ENCODE results near the gene CADM4.
"Not testable (repeated sequence)": the region's sequence is repeated elsewhere in the genome, so short reads cannot be mapped to it uniquely, and the experiment has no call there.

The CADM4 gene

DNA sequence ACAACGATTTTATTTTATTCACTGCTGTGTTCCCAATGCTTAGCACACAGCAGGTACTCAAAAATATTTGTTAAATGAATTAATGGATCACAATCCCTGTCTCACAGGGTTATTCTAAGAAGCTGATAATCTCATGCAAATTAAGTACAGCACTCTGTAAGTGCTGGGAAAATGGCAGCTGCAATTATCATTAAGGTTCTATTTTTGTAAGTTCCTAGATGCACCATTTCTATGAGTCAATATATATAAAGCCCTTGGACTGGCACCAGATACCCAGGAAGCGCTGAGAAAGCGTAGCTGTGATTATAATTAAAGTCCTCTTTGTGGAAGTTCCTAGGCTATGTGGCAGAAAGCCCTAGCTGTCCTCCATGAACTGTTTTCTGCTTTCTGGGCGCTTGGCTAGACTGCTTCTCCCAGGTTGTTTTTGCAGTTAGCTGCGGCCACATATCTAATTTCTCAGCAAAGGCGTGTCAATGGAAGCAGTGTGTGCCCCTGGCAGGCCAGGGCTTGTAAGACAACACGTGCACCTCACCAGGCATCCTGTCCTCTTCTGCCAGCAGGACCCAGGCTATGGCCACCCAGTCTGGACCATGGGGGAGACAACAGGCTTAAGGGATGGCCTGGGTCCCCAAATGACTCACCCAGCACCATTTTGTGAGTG is 33.0 kb downstream of the CADM4 start:
- no peak for DNase-seq (ENCODE audit: low read depth)

DNA sequence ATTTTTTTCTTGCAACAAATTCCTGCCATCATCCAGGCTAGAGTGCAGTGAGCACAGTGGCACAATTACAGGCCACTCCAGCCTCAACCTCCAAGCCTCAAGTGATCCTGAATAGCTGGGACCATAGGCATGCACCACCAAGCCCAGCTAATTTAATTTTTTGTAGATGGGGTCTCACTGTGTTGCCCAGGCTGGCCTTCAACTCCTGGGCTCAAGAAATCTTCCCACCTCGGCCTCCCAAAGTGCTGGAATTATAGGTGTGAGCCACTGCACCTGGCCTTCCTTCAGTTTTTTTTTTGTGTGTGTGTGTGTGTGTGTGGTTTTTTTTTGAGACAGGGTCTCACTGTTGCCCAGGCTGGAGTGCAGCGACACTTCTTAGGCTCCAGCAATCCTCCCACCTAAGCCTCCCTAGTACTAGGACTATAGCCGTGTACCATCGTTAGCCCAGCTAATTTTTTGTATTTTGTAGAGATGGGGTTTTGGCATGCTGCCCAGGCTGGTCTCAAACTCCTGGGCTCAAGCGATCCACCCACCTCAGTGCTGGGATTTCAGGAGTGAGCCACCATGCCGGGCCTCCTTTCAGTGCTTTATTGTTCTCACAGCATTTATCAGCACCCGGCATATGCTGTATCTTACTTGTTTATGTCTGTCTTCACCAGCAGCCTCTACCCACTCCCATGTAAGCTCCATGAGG is 33.6 kb downstream of the CADM4 start:
- no peak for DNase-seq (ENCODE audit: low read depth)

DNA sequence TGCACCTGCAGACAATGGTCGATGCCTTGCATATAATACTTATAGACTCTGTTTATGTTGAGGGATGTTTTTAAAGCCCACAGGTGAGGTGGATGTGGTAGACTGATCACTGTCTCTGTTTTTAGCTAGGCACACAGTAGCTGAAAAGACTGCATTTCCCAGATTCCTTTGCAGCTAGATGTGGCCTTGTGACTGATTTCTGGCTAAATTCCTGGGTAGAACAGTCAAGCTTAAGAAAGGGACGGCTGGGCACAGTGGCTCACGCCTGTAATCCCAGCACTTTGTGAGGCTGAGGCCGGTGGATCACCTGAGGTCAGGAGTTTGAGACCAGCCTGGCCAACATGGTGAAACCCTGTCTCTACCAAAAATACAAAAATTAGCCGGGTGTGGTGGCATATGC is 39.3 kb downstream of the CADM4 start:
- not testable (repeated sequence) for DNase-seq (ENCODE audit: low read depth)

DNA sequence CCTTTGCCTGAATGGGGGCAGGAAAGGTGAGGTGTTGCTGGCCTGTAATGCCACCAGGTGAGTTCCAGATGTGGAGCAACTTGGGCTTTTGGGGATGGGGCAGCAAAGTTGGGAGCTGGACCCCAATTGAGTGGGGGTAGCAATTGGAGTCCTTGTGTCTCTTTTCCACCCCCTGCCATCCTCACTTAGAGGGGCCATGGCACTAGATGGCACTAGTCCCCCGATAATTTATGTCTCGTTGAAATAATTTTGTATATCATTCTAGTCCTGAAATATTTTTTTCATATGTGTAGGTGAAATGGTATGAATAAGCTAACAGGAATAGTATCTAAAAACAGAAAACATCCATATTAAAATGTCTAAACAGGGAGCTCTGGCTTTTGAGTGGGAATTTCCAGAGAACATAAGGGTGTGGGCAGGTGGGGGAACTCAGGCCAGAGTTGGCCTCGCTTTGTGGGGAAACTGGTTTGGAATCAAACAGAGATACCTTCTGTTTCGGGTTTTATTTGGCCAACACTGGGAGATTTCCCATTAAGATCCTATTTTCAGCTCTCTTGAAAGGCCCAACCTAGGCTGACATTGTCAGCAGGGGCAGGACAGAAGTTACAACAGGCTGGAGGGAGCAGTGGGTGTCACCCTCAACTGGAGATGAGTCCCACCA is 39.9 kb downstream of the CADM4 start:
- DNase-seq (ENCODE audit: low read depth) = no peak

DNA sequence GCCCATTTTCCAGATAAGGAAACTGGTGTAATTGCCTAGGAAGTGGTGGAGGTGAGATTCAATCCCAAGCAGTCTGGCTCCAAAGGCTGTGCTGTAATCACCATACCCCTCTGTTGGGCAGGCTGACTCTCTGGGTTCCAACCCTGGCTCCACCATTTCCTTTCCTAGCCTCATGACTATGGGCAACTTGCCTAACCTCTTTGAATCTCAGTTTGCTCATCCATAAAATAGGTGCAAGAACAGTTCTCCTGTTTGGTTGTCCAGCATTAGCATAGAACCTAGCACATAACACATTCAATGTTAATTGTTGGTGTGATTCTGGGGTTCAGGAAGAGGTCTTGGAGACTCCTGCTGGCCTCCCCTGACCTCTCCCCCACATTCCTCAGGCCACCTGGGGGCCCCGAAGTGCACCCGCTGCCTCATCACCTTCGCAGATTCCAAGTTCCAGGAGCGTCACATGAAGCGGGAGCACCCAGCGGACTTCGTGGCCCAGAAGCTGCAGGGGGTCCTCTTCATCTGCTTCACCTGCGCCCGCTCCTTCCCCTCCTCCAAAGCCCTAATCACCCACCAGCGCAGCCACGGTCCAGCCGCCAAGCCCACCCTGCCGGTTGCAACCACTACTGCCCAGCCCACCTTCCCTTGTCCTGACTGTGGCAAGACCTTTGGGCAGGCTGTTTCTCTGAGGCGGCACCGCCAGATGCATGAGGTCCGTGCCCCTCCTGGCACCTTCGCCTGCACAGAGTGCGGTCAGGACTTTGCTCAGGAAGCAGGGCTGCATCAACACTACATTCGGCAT is 41.0 kb downstream of the CADM4 start:
- DNase-seq (ENCODE audit: low read depth) = no peak

DNA sequence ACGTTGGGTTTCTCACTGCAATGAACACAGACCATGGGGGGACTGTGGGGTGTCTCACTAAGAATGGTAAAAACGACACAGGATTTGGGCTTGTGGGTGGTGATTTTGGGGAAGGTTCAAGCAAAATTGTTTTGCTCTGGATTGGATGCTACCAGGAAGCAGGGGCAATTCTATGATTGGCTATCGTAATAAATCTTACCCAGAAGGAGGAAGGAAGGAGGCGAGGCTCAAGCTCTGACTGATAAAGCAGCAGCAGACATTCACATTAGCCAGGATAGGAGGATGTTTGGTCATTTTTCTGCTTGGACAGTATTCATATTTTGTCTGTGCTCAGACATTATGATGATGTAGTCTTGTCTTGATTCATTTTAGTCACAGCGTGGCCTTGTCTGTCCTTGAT is 41.8 kb downstream of the CADM4 start:
- no peak for DNase-seq (ENCODE audit: low read depth)

DNA sequence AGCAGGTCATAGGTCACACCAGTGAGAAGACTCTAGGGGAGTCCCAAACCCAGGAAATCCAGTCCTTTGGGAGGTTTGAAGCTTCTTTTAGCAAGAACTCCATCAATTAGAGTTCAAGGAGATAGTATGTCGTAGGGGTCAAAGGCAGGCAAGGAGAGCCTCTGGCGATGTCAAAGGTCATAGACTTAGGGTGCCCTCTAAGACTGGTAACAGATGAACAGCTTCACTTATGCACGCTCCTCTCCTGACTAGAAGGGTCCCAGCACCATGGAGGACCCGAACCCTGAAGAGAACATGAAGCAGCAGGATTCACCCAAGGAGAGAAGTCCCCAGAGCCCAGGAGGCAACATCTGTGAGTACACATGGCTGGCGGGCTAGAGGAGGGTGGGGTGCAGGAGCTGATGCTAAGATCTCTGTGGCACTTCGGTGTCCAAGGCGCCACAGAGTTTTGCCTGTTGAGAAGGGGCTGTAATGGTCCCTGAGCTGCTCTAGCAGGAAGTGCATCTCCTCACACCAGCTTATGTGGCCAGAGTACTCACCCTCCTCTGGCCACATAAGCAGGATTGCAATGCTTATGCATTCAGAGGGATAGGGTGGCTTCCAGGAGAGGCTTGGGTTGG is 42.7 kb downstream of the CADM4 start:
- DNase-seq (ENCODE audit: low read depth) = no peak

DNA sequence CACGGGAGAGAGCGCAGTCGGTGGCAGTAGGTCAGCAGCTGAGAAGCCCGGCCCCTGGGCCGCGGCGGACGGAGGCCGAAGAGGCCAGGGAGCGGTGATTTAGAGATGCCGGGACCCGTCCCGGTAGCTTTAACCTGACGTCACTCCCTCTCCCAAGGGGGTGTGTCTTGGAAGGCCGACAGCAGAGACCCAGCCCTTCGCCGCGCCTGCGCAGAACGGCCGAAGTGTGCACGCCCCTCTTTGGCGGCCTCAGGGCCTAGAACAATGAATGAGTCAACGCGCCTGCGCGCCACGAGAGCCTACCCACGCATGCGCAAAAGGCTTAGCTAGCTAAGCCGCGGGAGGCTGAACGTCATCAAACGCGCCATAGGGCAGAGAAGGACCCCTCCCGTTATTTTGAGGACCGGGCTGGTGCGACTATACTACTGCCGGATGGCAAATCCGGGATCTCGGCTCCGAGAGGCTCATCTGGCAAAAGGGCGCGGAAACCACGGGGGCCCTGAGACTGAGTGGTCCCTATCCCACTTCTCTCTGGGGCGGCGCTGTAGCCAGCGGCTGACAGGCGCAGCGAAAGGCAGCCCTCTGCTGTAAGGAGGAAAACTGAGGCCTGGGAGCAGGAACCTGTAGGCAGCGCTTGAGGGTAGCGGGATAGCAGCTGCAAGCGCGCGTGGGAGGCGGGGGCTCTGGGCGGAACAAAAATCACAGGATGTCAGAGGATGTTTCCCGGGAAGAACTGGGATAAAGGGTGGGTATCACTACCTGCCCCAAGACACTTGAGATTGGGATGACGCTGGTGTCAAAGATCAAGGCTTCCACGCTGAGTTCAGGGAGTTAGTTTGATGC is 43.4 kb downstream of the CADM4 start, which contains the start of the genes IRGQ and ZNF576:
Gene IRGQ, minus strand, starts transcription at position 136 of the 843 bp plus-strand sequence. CDS start 796 bp downstream, outside the sequence.
Gene ZNF576, plus strand, starts transcription at position 597 of the 843 bp plus-strand sequence. CDS start 514 bp downstream, outside the sequence.
- peak; percentile 95 for DNase-seq (ENCODE audit: low read depth)

DNA sequence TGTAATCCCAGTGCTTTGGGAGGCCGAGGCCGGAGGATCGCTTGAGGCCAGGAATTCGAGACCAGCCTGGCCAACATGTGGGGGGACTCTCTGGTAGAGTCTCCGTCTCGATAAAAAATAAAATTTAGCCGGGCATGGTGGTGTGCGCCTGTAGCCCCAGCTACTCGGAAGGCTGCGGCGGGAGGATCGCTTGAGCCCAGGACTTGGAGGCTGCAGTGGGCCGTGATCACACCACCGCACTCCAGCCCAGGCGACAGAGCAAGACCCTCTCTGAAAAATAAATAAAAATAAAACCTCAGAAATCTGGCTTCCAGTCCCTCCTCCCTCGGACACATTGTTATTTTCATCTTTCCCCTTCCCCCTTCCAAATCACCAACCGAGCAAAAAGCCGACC is 44.0 kb downstream of the CADM4 start:
- DNase-seq (ENCODE audit: low read depth) = no peak

DNA sequence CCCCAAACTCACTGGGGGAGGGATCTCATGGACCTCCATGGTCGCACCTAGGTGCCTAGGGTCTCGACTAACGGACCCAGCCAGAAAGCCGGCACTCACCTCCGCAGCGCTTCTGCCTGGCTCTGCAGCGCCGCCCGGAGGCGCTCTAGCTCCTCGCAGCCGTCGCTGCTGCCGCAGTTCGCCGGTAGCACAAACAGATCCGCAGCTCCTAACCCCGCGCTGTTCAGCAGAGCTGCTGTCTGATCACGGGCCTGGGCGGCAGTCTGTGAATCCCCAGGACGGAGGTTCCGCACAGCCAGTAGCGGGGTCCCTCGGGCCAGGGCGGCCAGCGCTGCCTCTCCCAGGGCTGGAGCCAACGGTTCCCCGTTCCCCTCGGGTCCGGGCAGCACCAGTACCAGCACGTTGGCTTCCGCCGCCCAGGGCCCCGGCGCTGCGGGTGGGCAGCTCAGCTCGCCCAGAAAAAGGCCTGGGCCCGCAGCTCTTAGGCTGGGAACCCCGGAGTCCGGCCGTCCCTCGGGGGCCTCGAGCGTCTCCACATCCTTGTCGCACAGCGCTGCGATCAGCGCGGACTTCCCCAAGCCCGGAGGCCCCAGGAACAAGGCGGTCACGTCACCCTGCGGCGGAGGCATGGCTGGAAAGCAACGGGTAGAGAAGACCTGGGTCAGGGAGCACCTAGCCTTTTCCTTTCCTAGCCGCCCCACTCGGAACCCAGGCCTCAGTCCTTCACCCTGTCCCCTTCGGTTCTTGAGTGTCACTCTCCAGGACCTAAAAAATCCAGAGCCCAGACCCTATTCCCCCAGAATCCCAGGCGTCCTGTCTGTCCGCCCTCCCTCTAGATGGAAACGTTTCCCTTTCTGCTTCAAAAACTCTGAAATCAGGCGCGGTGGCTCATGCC is 44.7 kb downstream of the CADM4 start:
- no peak for DNase-seq (ENCODE audit: low read depth)

DNA sequence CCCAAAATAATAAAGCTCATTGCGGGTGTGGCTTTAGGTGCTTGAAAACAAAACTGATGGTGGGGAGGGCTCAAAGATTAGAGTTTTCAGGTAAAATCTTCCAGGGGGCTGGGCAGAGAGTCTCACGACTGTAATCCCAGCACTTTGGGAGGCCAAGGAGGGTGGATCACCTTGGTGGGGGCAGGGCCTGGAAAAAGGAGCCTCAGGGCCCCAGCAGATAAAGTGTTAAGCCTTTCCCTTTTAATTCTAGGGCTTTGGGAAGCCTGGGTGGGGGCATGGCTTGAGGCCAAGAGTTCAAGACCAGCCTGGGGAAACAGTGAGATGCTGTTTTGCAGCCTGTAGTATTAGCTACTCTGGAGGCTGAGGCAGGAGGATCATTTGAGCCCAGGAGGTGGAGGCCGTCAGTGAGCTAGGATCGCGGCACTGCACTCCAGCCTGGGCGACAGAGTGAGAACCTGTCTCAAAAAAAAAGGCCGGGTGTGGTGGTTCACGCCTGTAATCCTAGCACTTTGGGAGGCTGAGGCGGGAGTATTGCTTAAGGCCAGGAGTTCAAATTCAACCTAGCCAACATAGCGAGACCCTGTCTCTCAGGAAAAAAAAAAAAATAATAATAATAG is 45.5 kb downstream of the CADM4 start:
- DNase-seq (ENCODE audit: low read depth) = no peak

DNA sequence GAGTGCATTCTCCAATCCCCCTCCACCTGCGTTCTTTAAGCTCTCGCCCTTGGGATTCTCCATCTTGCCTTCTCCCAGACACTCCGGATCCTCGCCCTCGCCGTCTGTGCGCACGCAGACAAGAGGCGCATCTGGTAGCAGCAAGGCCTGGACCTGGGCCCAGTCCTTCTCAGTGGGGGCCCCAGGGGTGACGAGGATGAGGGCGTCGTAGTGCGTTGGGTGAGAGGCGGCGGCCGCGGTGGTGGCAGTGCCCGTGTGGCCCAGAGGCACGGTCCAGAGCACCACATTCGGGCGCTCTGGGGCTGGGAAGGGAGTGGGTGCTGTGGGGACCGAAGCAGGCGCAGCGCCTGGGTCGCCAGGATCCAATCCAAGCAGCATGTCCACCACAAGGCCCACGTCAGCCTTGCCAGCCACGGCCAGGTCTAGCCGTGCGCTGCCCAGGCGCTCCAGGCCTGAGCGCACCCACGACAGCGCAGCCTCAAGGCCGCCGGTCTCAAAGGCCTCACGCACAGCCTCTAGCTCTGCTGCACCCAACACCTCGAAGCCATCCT is 46.8 kb downstream of the CADM4 start:
- no peak for DNase-seq (ENCODE audit: low read depth)

DNA sequence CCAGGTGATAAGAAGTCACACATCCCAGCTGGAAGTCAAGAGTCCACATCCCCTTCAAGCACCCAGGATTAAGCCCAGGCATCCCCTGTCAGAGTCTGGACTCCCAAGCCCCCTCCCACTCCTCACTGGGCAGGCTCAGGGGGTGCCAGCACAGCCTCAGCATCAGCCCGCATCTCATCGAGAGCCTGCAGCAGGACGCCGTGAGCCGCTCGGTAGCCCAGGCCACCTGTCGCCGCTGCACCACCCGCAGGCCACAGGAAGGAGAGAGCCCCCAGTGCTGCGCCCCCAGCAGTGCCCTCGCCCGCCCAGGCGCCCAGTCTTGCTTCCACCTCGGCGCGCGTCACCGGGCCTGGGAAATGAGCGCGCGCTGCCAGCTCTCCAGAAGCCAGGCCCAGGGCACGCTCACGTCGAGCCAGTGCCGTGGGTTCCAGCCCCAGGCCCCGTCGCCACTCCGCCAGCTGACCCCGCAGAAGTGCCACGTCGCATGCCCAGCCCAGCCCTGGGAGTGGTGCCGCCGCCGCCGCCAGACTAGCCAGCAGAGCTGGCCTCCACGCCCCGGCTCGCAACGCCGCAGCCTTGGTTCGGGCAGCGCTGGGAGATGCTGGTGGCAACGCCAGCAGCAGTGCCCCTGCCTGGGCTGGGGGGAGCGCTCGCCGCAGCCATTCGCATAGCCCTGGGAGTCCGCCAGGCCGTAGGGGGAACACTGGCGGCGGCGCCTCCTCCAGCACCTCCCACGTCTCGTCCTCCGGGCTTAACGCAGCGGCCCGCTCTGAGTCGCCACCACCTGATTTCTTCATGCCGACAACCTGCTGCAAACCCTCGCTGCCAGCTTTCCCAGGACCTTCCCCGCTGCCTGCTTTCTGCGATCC is 47.5 kb downstream of the CADM4 start:
- no peak for DNase-seq (ENCODE audit: low read depth)

DNA sequence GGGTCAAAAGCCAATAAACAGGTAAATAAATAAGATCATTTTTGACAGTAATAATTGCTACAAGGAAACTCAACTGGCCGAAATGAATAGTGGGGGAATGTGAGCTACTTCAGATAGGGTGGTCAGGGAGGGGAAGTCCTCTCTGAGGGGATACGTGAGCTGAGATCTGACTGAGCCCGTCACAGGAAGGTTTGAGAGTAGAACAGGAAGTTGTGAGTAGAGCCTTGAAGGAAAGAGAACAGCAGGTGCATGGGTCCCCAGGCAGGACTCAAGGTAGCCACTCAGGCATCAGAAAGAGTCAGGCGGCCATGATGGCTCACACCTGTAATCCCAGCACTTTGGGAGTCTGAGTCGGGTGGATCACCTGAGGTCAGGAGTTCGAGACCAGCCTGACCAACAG is 50.0 kb downstream of the CADM4 start:
- no peak for DNase-seq (ENCODE audit: low read depth)

DNA sequence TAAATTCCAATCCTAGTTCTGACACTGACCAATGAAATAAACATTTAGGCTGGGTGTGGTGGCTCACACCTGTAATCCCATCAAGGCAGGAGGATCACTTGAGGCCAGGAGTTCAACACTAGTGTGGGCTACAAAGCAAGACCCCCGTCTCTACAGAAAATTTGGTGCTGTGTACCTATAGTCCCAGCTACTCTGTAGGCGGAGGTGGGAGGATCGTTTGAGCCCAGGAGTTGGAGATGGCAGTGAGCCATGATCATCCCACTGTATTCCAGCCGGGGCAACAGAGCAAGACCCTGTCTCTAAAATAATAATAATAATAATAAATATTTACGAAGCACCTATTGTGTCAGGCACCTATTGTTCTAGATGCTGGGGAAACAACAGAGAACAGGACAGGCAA is 50.4 kb downstream of the CADM4 start:
- DNase-seq (ENCODE audit: low read depth) = no peak

DNA sequence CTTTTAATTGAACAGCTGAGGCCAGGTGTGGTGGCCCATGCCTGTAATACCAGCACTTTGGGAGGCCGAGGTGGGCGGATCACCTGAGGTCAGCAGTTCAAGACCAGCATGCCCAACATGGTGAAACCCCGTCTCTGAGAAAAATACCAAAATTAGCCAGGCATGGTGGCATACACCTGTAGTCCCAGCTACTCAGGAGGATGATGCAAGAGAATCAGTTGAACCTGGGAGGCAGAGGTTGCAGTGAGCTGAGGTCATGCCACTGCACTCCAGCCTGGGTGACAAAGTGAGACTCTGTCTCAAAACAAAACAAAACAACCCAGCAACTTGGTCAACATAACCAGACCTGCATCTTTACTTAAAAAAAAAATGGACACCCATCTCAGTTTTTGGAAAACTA is 52.6 kb downstream of the CADM4 start:
- not testable (repeated sequence) for DNase-seq (ENCODE audit: low read depth)

DNA sequence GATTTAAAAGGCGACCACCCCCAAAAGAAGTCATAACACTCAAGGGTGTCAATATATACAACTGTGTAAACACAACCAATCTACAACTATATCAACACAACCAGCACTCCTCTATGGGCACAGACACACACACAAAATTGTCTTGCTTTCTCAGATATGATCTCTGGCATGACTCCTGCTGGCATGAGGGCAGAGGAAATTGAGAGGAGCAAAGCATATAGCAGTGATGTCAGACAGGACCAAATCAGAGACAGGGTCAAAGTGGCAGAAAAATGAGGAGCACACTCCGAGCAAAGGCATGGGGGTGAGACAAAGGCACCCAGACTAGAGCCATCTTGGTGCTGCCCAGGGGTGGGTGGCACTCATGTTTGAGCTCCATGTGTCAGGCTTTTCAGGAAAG is 53.3 kb downstream of the CADM4 start:
- DNase-seq (ENCODE audit: low read depth) = no peak

DNA sequence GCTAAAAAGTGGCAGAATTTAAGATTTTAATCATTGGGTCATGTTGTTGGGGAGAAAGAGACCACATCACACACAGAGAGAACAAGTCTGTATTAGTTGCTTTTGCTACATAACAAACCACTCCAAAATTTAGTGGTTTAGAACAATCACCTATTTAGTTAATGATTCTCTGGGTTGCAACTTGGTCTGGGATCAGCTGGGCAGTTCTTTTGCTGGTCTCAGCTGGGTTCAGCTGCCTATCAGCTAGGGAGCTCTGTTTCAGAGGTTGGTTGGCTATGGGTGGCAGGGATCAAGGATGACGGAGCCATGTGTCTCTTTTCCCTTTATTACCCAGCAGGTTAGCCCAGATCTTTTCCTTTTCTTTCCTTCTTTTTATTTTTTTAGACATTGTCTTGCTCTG is 55.2 kb downstream of the CADM4 start:
- DNase-seq (ENCODE audit: low read depth) = no peak
